ENCODE results near the gene ACSS1.

The ACSS1 gene

DNA sequence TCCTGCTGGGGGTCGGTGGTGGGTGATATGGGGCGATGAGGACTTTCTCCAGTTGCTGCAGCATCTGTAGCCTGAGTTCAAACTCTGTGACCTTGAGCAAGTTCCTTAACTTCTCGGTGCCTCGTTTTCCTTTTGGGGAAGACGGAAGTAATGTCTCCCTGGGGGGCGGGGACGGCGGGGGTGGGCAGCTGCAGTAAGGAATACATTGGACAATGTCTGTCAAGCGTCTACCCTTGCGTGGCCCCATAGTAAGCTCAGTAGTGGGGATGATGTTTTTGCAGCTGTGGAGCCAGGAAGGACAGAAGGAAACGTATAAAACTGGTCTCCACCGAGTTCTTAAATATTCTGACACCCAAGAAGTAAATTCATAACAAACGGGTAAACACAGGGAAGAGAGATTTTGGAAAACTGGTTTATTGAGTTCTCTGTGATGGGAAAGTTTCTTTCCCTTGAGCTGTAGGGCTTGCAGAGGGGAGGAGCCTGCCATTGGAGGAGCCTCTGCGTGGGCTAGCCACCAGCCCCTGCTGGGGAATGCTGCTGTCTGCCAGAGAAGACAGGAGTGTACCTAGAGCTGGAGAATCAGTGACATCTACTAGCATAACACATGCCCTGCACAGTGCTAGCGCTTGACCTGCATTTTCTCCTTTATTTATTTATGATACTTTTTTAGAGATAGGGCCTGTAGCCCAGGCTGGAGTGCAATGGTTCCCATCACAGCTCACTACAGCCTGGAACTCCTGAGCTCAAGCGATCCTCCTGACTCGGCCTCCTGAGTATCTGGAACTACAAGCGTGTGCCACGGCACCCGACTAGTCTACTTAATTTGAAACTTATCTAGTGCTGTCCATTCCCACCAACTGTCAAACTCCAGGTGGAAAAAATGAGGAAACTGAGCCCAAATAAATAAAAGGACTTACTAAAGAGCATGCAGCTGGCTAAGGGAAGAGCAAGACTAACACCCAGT lies 1.2 kb upstream of the ACSS1 start:
- no peak for DNase-seq

GRCh38 chr20:25057234-25058050 lies 497 bp downstream of the ACSS1 start:
- DNase-seq: peak; percentile 75

- no peak for DNase-seq
These were observed 1.2 kb downstream of the ACSS1 start for GRCh38 chr20:25056690-25057233.

- DNase-seq: no peak
These were observed 2.0 kb downstream of the ACSS1 start for GRCh38 chr20:25055711-25056495.

DNA sequence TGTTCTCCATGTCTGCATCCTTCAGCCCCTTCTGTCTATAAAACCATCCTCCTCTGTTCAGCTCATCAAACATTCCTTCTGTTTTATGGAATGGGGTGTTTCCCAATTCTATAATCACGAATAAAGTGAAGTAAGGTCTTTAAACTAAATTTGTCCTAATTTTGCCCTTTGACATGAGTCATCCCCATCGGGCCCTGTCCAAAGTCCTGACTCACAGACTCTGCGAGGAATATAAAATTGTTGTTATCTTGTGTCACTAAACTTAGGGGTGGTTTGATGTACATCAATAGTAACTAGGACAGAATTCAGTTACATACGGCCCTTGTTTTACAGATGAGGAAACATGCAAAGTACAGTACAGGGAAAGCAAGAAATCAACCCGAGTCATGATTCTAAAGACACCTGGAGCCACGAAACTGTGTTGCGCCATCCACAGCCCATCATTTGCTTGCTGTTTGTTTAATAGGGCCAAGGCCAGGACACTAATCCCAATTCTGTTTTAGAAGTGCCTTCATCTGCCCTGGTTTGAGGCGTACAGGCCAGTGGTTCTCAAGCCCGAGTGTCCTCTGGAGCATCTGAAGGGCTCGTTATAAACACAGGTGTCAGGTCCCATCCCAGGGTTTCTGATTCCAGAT lies 2.8 kb downstream of the ACSS1 start:
- DNase-seq: no peak

DNA sequence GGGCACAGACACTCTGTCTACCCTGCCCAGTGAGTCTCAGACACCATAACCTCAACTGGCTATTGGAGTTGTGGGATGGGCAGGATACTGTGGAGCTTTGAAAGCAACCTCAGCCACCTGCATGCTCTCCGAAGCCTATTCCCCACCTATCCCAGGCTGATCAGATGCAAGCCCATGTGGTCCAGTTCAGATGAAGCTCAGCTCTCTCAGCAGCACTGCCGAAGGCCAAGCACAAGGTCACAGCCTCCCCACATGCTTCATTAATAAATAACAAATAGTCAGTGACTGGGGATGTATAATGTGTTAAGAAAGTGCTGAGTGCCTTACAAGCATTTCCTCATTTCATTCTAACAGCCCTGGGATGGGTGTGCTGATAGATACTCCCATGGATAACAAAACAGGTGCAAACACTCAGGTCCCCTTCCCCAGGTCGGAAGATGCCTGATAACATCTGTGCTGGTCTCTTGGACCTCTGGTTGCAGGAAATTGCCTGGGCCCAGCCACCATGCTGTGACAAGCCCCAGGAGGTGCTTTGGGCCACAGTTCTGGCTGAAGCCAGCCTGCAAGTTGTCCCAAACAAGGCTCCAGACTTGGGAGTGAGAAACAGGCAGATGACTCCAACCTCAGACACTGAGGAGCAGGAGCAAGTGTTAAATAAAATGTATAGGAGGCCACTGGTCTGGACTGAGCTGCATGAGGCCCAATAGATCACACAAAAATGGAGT lies 3.7 kb downstream of the ACSS1 start:
- DNase-seq: no peak

GRCh38 chr20:25053255-25054031 lies 4.5 kb downstream of the ACSS1 start:
- no peak for DNase-seq

GRCh38 chr20:25052255-25053194 lies 5.4 kb downstream of the ACSS1 start:
- DNase-seq: no peak

GRCh38 chr20:25051386-25052155 lies 6.4 kb downstream of the ACSS1 start:
- no peak for DNase-seq

DNA sequence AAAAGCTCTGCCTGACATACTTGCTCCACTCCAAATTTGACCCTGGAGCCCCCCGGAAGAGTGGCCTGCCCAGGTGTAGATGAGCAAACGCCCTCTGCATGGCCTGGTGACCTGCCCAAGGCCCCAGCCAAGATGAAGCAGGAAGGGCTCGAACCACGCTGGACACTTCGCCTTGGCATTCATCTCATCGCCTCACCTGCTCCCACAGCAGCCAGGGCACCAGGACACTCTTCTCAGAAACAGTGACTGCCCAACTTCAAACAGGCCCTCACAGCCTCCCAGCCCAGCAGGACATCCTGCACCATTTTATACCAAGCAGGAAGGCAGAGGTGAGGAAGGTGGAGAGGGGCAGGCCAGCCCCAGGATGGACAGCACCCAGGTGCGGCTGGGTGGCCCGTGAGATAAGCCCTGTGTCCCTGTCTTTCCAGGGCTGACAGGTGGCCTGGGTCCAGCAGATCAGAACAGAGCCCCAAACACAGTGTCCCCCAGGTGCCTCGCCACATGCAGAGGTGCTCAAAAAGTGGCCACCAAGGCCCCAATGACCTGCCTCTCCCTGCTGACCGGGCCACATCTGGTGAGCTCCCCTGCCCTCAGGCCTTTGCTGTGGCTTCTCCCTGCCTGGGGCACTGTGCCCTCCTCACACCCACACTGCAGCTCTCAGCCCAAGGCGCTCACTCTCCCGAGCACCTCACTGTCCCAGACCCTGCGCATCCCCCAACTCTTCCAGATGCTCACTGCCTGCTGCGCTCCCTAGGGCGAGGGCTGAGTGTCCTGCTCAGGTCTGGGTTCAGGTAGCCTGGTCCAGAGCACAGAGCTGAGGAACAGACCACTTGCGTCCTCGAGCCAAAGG lies 7.2 kb downstream of the ACSS1 start:
- DNase-seq: no peak

GRCh38 chr20:25050082-25050481 lies 7.9 kb downstream of the ACSS1 start:
- DNase-seq: no peak

GRCh38 chr20:25049261-25050060 lies 8.5 kb downstream of the ACSS1 start:
- no peak for DNase-seq

GRCh38 chr20:25048519-25048952 lies 9.4 kb downstream of the ACSS1 start:
- no peak for DNase-seq

DNA sequence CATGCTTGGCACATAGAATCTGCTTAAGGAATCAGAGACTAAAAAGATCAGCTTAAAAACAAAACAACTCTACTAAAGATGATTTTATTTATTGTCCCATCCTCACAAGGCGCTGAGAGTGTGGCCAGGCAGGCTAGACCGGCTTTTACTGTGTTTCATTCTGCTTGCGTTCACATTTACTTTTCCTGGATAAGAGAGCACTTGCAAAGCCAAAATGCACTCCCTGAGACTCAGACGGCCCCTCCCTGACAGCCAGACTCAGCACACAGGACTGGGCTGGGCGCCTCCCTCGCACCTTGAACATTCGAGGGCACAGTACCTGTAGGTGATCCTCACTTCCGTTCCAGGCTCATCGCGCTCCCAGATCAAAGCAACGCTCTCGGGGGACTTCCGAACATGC lies 10.2 kb downstream of the ACSS1 start:
- no peak for DNase-seq

DNA sequence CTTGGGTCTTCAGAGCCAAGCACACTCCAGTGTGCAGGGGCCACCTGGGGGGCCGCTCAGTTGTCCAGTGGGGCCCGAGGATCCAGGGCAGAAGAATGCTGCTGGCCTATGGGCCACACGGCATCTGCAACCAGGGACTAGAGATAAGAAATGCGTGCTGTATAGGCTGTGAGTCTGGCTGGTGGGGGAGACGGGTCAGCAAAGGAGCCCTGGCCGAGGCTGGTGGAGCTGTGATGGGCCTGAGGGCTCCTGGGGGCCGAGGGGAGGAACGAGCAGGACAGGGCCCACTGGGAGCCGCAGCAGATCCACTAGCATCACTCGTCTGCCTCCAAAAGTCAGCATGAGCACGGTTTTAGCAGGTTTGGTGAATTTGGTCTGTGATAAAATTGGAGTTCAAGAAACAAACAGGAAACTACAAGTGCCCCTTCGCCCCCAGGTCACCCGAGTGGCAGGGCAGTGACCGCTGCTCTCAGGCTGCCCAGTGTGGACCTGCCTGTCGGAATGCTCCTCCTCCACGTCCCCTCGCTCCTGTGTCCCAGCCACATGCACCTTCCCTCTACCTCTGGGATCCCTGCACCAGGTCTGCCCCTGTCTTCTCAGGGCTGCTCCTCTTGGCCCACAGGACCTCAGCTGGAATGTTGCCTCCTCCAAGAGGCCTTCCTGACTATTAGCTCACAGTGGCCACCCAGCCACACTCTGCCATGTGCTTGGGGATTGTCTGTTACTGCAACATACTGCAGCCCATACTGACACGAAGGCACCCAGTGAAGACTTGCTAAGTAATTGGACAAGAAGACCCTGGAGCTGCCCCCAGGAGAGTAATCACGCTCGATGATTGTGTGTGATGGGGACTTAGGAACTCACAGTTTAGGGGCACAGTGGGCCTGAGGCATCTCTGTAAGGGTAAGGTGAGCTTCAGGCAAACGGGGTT lies 10.9 kb downstream of the ACSS1 start:
- DNase-seq: no peak
